NCI-H146 treated with DMSO at 0.1 percent for 48 hours (cell line): ENCODE measurements around the gene MAST2.
"Not testable (repeated sequence)": the region's sequence is repeated elsewhere in the genome, so short reads cannot be mapped to it uniquely, and the experiment has no call there.

ENCODE experiments used
- DNase-seq: peaks from one replicate; lab custom pipeline; 2025; ENCODE audit not compliant: unreplicated experiment; lab: John Stamatoyannopoulos, UW

Gene MAST2

DNA sequence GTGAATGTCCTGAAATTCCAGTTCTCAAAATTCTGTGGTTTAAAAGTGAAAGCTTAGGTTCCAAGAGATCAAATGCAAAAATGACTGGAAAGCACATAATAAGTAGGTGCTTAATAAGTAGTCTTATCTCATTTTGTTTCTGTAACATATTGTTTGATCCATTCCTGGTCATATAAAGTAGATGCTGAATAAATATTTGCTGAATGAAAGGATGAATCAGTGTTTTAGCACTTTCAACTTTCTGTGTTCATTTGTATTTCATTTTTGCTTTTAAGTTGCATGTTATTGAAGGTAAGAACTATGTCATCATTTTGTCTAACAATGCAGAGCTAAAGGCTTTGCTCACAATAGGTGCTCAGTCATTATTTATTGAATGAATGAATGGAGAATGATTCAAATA is 6.3 kb downstream of the MAST2 start:
- no peak for DNase-seq

DNA sequence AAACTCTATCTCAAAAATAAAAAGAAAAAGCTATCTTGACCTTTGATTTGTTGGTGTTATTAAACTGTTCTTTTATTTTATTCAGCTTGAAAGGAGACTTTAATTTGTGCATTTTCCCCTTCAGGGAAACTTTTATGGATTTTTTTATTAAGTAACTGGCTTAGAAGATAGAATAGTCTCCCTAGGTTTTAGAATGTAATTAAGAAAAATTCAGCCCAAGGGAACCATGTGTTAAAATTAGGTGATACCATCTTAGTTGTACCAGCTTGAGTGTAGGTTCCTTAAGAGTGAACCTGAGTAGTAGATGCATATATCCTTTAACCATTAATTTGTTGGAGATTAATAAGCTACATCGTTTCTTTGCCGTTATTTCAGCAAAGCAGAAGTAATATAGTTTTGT is 11.4 kb downstream of the MAST2 start:
- no peak for DNase-seq

DNA sequence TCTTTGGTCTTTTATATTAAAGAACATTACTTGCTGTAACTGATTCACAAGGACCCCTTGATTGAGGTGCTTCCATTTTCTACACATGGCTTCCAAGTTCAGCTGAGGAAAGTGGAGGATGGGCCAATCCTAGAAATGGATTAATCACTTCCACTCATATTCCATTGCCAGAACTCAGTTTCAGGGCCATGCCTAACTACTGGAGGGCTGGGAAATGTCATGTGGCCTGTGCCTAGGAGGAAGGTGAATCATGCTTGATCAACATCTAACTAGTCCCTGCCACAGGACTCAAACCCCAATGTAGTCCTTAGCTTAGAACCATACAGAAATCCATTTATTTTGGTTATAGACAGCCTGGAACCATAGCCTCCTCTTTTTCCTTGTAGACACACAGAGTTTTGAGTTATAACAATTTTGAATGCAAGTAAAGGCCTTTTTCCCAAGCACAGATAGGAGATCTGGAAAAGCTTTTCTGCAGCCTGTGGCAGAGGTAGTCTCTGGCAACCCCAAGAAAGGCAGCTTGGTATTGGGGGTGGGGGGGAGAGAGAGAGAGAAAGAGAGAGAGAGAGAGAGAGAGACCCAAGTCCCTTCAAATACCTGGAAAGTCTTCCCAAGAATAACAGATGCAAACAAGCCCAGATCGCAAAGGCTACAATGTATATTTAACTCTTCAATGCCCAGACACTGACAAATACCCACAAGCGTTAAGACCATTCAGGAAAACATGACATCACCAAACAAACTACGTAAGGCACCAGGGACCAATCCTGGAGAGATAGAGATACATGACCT is 12.5 kb downstream of the MAST2 start:
- DNase-seq: no peak

DNA sequence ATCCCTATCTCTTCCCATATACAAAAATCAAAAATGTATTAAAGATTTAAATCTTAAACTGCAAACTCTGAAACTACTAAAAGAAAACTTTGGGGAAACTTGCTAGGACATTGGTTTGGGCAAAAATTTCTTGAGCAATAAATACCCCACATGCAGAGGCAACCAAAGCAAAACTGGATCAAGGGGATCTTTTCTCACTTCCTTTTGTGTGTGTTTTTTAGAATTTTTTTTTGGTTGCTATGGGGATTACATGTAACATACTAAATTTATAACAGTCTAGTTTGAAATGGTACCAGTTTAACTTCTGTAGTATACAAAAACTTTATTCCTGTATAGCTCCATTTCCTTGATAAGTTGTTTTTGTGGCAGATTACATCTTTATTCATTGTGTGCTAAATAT is 16.8 kb downstream of the MAST2 start:
- DNase-seq: no peak

DNA sequence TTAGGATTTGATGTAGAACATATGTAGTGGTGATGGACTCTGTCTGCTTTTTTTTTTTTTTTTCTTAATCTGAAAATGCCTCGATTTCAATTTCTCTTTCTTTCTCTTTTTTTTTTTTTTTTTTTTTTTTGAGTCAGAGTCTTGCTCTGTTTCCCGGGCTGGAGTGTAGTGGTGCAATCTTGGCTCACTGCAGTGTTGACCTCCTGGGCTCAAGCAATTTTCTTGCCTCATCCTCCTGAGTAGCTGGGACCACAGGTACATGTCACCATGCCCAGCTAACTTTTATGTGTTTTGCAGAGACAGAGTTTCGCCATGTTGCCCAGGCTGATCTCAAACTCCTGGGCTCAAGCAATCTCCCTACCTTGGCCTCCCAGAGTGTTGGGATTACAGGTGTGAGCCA is 17.4 kb downstream of the MAST2 start:
- DNase-seq: no peak

DNA sequence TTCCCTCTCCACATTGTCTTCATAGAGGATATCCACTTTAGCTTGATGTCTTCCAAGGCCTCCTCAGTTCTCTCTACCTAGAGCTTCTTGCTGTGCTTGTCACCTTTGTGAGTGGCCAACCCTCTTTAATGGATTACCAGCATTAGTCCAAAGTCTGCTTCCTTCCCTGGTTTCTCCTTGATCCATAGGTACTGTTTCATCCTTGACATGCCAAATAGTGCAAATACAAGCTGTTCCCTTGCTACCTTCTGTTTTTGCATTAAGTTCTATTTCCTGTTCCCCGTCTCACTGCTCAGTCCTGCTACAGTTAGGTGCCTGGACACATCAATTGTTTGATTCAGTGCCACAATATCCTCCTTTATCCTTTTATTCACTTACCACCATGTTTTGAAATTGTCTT is 19.2 kb downstream of the MAST2 start:
- no peak for DNase-seq

DNA sequence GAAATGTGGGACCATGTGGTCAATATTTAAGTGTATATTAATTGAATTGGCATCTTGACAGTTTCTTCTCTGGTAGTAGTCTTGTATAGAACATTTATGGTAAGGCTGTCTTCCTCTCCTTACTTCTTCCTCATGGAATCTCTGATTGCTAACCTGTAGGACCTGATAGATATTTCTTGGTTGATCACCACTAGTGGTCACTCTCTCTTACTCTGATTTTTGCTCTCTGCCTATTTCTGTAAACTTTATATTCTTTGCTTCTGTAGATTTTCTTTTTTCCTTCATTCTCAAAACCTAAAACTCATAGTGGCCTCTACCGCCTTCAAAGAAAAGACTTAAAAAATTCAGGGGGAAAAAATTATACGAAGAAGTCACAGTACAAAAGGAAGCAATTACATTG is 21.2 kb downstream of the MAST2 start:
- DNase-seq: no peak

DNA sequence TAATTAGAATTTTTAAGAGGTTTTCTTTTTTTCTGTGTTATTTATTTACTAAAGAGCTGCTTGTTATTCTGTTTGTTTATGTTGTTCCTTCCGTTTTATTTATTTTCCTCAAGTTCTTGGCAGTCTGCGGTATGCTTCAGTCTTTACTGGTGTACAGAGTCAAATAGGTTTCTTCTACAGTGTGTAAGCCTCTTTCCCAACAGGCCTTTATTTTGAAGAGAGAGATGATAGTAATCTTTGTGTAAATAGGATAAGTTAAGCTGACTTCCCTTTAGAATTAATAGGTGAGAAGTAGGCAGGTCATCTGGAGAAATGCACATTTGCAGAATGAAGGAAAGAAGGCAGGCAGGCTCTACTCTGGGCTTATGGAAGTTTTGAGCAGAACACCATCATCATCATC is 23.8 kb downstream of the MAST2 start:
- DNase-seq: no peak

DNA sequence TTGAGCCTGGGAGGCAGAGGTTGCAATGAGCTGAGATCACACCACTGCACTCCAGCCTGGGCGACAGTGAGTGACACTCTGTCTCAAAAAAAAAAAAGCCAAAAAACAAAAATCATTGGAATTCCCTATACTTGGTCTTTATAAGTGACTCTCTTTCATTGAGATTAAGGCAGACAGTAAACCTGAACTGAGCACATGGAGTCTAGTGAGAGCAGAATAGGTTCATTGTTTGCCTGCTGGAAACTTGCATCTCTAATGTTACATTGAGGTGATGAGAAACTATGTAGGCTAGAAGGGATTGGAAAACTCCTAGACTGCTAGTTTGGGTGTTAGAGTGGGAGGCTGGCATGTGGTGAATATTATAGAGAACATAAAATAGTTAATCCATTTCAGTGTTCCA is 25.4 kb downstream of the MAST2 start:
- no peak for DNase-seq

DNA sequence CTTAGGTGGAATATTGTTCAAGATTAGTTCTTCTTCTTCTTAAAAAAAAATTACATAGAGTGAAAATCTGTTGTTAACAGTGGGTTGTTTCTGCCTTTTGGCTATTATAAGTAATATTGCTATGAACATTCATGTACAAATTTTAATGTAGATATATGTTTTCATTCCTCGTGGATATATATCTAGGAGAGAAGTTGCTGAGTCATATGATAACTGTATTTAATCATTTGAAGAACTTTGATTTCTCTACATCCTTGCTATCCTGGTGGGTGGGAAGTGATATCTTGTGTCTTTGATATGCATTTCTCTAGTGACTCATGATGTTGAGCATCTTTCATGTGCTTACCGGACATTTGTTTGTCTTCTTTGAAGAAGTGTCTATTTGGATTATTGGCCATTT is 29.9 kb downstream of the MAST2 start:
- no peak for DNase-seq

DNA sequence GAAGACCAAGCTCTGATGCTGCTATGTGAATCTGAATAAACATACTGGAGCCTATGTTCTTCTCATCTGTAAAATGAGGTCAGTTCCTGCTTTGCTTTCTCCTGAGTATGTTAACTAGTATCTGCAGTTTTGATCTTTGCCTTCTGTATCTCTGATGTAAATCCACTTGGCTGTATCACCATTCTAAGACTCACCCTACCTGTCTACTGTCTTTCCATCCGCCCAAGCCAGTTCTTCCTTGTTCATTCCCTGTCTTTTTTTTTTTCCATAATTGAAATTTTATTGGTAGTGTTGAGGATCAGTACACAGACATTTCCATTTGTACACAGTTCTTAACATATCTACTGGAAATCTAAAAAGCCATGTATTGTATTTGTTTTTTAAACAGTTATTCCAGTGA is 31.3 kb downstream of the MAST2 start:
- no peak for DNase-seq

DNA sequence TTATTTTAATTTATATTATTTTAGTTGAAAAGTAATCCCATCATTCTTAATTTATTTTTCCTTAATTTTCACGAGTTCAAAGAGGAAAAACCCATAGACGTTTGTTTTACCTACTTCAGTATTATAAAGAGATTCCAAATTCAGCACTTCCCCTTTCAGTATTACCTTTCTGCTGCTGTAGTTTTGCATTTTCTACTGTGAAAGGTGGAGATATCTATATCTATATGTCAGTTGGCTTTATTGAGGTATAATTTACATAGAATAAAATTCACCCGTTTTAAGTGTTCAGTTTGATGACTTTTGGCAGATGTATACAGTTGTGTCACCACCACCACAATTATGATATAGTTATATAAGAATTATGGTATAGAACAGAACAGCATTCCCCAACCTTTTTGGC is 33.0 kb downstream of the MAST2 start:
- DNase-seq: no peak

DNA sequence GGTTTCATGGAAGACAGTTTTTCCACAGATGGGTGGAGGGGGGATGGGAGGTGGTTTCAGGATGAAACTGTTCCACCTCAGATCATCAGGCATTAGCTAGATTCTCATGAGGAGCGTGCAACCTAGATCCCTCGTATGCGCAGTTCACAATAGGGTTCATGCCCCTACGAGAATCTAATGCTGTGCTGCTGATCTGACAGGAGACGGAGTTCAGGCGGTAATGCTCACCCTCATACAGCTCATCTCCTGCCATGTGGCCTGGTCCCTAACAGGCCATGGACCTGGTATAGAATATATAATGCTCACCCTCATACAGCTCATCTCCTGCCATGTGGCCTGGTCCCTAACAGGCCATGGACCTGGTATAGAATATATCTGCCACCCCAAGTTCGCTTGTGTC is 33.4 kb downstream of the MAST2 start:
- not testable (repeated sequence) for DNase-seq

DNA sequence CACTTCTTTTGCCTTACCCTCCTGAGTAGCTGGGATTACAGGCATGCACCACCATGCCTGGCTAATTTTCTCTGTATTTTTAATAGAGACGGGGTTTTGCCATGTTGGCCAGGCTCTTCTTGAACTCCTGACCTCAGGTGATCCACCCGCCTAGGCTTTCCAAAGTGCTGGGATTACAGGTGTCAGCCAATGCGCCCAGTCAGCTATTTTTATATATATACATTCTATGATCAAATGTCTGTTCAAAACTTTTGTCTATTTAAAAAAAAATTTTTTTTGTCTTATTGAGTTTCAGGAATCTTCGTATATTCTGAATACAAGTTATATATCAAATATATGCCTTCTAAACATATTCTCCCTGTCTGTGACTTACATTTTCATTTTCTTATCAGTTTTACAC is 34.9 kb downstream of the MAST2 start:
- not testable (repeated sequence) for DNase-seq

DNA sequence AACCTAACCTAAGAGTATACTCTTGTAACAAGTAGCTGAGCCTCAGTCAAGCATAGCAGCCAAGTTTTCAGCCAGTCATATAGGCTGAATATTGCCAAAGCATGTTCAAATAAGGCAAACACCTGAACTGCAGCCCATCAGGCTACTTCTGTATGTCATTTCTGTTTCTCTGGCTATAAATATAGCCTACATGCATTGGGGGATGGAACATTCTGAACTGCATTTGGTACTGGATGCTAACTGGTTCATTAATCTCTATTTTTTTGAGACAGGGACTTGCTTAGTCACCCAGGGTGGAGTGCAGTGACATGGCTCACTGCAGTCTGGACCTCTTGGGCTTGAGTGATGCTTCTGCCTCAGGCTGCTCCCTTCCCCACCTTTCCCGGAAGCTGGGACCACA is 37.3 kb downstream of the MAST2 start:
- DNase-seq: no peak

DNA sequence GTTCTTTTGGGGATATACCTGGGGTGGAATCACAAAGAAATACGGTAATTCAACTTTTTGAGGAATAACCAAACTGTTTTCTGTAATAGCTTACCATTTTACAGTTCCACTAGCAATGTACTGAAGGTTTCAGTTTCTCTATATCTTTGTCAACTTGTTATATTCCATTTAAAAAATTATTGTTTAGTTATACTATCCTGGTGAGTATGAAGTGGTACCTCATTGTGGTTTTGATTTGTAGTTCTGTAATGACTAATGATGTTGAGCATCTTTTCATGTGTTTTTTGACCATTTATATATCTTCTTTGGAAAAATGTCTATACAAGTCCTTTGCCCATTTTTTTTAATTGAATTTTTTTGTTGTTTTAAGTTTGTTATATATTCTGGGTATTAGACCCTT is 39.4 kb downstream of the MAST2 start:
- DNase-seq: no peak

DNA sequence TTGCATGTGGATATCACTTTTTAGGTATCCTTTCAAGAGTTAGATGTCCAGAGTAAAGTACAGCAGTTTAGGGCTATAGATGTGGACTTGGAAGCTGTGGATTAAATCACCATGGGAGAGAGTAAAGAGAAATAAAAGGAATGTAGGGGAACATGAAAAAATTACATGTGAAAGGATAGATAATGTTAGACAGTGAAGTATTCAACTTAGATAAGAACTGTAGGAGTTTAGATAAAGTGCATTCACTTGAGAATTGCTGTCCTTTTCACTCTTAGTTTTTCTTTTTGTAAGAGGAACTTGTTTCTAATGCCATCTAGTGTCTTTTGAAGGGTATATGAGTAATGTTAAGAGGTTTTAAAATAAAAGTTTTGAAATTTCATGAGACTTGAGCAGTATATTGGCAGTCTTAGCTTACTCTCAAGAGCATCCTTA is 40.1 kb downstream of the MAST2 start:
- DNase-seq: no peak

DNA sequence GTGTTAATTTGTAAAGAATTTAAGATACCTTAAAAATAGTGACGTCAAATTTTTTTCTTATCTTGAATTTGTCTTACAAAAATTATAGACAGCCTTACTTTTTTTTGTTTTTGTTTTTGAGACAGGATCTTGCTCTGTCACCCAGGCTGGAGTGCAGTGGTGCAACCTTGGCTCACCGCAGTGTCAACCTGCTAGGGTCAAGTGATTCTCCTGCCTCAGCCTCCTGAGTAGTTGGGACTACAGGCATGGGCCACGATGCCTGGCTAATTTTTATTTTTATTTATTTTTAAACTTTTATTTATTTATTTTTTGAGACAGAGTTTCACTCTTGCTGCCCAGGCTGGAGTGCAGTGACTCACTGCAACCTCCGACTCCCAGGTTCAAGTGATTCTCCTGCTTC is 40.6 kb downstream of the MAST2 start:
- not testable (repeated sequence) for DNase-seq

DNA sequence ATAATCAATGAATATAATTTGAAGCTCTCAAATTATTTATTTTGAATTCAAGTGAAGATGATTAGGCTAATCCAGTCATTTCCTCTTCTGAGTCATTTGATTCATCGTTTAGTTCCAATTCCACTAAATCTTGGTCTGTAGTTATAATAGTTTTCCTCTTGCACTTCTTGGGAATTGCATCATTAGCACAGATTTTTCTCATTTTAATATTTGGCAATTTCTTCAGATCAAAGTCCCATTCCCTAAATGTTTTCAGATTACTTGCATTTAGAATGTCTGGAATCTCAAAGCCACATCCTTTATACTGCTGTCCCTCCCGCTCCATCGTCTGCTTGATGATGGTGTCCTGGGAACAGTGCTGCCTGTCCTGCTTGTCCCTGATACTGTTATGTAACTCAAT is 43.5 kb downstream of the MAST2 start:
- no peak for DNase-seq

DNA sequence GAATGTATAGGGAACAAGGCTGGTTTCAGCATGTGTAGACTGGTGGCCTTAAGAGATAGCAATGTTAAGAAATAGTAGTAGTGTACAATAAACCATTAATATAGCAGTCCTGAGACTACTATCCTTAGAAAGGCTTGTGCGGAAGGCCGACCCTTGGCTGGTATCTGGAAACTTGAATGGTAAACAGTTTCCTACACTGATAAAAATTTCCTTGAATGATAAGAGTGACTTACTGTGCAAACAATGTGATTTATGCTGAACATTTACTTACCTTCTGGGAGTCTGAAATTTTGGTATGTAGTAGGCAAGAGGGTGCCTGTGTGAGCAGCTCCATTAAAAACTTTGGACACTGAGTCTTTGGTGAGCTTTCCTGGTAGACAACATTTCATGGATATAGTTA is 44.7 kb downstream of the MAST2 start:
- no peak for DNase-seq

DNA sequence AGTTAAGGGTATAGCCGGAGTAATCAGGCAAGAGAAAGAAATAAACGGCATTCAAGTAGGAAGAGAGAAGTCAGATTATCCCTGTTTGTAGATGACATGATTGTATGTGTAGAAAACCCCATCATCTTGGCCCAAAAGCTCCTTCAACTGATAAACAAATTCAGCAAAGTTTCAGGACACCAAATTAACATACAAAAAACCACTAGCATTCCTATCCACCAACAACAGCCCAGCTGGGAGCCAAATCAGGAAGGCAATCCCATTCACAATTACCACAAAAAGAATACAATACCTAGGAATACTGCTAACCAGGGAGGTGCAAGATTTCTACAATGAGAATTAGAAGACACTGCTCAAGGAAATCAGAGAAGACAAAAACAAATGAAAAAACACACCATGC is 45.3 kb downstream of the MAST2 start:
- no peak for DNase-seq

DNA sequence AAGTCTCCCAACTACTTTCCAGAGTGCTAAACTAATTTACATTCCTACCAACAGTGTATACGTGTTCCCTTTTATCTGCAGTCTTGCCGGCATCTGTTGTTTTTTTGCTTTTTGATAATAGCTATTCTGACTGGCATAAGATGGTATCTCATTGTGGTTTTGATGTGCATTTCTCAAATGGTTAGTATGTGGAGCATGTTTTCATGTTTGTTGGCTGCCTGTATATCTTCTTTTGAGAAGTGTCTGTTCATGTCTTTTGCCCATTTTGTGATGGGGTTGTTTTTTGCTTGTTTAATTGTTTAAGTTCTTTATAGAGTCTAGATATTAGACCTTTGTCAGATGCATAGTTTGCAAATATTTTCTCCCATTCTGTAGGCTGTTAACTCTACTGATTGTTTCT is 46.6 kb downstream of the MAST2 start:
- no peak for DNase-seq

DNA sequence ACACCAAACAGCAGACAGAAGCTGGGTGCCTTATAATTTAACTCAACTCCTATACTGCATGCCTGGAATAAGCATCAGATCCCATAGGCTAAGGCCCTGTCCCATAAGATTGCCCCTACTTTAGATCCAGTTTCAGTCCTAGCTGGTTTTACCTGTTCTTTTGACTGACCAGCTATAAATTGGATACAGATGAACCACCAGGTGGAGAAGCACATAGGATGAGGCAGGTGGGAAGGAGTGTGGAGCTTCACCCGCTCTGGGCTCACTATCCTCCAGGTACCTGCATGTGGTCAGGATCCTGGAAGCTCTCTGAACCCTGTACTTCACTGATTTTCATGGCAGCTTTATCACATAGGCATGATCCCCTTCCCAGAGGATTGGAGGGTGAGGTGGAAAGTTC is 51.3 kb downstream of the MAST2 start:
- no peak for DNase-seq
